ENCODE data around the gene NBEAL2. TPM values are rescaled to one million over a fixed set of nuclear protein-coding genes. Genes with fewer than 3 reads are reported as not detected.

The NBEAL2 gene
- total RNA-seq, 1 donor from 2014 or later, result 70.2 TPM

DNA sequence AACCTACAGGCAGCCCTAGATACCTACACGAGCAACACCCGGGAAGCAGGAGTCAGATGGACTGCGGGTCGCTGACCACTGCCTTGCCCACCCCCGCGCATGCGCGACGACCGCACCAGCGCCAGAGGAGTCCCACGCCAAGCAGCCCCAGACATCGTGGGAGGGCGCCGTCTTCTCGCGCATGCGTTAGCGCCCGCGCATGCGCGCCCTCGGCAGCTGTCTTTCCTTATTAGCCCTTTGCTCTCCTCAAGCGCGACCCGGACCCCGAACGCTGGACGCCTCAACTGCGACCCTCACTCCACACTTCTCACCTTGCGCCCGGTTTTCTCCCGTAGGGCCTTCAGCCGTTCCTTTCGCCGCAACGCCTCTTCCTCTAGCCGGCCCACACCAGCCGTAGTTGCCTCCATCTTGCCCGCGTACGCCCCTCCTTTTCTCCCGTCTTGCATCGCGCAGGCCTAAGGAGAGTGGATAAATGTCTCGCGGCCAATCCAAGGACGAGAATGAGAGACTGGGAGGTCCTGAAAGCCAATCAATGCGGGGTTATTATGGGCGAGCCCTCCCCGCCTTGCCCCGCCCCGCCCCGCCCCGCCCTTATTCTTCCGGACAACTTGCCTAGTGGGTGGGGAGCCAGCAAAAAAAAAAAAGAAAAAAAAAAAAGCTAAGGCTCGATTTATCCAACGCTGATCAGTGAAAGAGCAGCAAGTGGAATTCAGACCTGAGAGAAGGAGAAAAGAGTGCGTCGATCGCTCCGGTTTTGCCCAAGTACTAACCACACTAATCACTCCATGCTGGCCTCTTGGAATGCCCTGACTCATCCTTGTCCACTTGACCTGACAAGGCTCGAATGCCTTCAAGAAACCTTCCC is 2.9 kb upstream of the NBEAL2 start, which contains the start of gene CCDC12:
TSS of gene CCDC12 (minus strand) at position 420 of the 865 bp plus-strand sequence. CDS start at position 407, 13 bp downstream.
- intact Hi-C loops (cut with DNase I), result loop anchor here (1.0 to 10.0 kb wide), 5 partner anchors 33 to 186 kb away; no protein-coding TSS in a partner anchor
- DNase-seq (ENCODE audit: low spot score in 2 of 2), result peak; percentile 94 to 98
- Histone ChIP-seq H3K4me3 (peak within 1 kb of the TSS; percentile 60 to 83), H3K36me3 (no peaks in the 10 kb centered on the region), H3K27ac (peak within 1 kb of the TSS; percentile 84 to 90), H3K4me1 (peaks cover 23 to 29% of the 10 kb centered on the region in 2 donors), H3K27me3 (no peaks in the 10 kb centered on the region), H3K9me3 (no peaks in the 10 kb centered on the region)
- TF ChIP-seq CTCF (IDR thresholded peaks at IDR 0.05), result no peak

GRCh38 chr3:46977811-46978195 is 1.7 kb upstream of the NBEAL2 start:
- H3K4me3 ChIP-seq, result peak overlapping the region in 1 of 2 donors; percentile 51
- H3K27ac ChIP-seq, result peak overlapping the region; percentile 68 to 87
- DNase-seq (ENCODE audit: low spot score in 2 of 2), result no peak
- peaks cover 23 to 32% of the 10 kb centered on the region in 2 donors for H3K4me1 ChIP-seq
- no peaks in the 10 kb centered on the region for H3K9me3 ChIP-seq
- H3K27me3 ChIP-seq, result no peaks in the 10 kb centered on the region
- no peak for TF ChIP-seq CTCF (IDR thresholded peaks at IDR 0.05)
- H3K36me3 ChIP-seq, result no peaks in the 10 kb centered on the region
- intact Hi-C loops (cut with DNase I), result loop anchor here (2.0 to 10.0 kb wide), 3 partner anchors 106 to 185 kb away; no protein-coding TSS in a partner anchor

- peak overlapping the region in 1 of 2 donors; percentile 92 for H3K4me3 ChIP-seq
- H3K4me1 ChIP-seq, result peaks cover 23 to 32% of the 10 kb centered on the region in 2 donors
- intact Hi-C loops (cut with DNase I), result loop anchor here (5.0 to 10.0 kb wide), 2 partner anchors 106 to 134 kb away; no protein-coding TSS in a partner anchor
- no peaks in the 10 kb centered on the region for H3K27me3 ChIP-seq
- no peak for DNase-seq (ENCODE audit: low spot score in 2 of 2)
- peak overlapping the region; percentile 68 to 87 for H3K27ac ChIP-seq
- no peaks in the 10 kb centered on the region for H3K9me3 ChIP-seq
- no peak for TF ChIP-seq CTCF (IDR thresholded peaks at IDR 0.05)
- no peaks in the 10 kb centered on the region for H3K36me3 ChIP-seq
Observed at GRCh38 chr3:46978381-46978780, 1.1 kb upstream of the NBEAL2 start.

GRCh38 chr3:46979958-46980497 is 562 bp downstream of the NBEAL2 start:
- no peak for DNase-seq (ENCODE audit: low spot score in 2 of 2)
- no peak for TF ChIP-seq CTCF (IDR thresholded peaks at IDR 0.05)
- Histone ChIP-seq H3K4me3 (peak overlapping the region; percentile 52 to 92), H3K4me1 (peaks cover 20 to 22% of the 10 kb centered on the region in 2 donors), H3K27ac (peak overlapping the region in 1 of 2 donors; percentile 87), H3K27me3 (no peaks in the 10 kb centered on the region), H3K36me3 (no peaks in the 10 kb centered on the region), H3K9me3 (no peaks in the 10 kb centered on the region)
- intact Hi-C loops (cut with DNase I), result loop anchor here (5.0 to 10.0 kb wide), 2 partner anchors 108 to 135 kb away; no protein-coding TSS in a partner anchor

GRCh38 chr3:46981932-46982471 is 2.5 kb downstream of the NBEAL2 start:
- Histone ChIP-seq H3K4me3 (no peak overlapping the region), H3K27ac (peak overlapping the region; percentile 18 to 41), H3K36me3 (no peaks in the 10 kb centered on the region), H3K27me3 (no peaks in the 10 kb centered on the region), H3K9me3 (no peaks in the 10 kb centered on the region), H3K4me1 (peaks cover 13 to 14% of the 10 kb centered on the region in 2 donors)
- no peak for DNase-seq (ENCODE audit: low spot score in 2 of 2)
- TF ChIP-seq CTCF (IDR thresholded peaks at IDR 0.05), result no peak
- intact Hi-C loops (cut with DNase I), result no loop called here
